Measurements from ENCODE around the gene TMEM179B.

Gene TMEM179B

GRCh38 chr11:62839050-62839945, 52.1 kb downstream of the TMEM179B start, which contains the start of gene WDR74:
Gene WDR74, minus strand, starts transcription at chr11:62839590. Its CDS starts 20 bp downstream, at chr11:62839570.
- DNase-seq = peak; percentile 95

Measured in CD4-positive, alpha-beta T cell treated with Interleukin-17A for 1 hour (primary cell).